ENCODE results near the gene TRIM3.

The TRIM3 gene

GRCh38 chr11:6480299-6480914 lies 6.7 kb upstream of the TRIM3 start:
- no peak for DNase-seq (ENCODE audit: low read depth)

GRCh38 chr11:6476571-6476970 lies 2.8 kb upstream of the TRIM3 start:
- DNase-seq (ENCODE audit: low read depth), result no peak

- DNase-seq (ENCODE audit: low read depth), result no peak
Measured at GRCh38 chr11:6475936-6476335, 2.2 kb upstream of the TRIM3 start.

GRCh38 chr11:6474806-6475500 lies 1.2 kb upstream of the TRIM3 start:
- DNase-seq (ENCODE audit: low read depth), result no peak

GRCh38 chr11:6474413-6474792 lies 662 bp upstream of the TRIM3 start:
- DNase-seq (ENCODE audit: low read depth), result no peak

- no peak for DNase-seq (ENCODE audit: low read depth)
Measured at GRCh38 chr11:6472934-6473333, 807 bp downstream of the TRIM3 start.

GRCh38 chr11:6469599-6469998 lies 4.1 kb downstream of the TRIM3 start:
- DNase-seq (ENCODE audit: low read depth), result no peak

- DNase-seq (ENCODE audit: low read depth), result no peak
Measured at GRCh38 chr11:6468712-6469495, 4.8 kb downstream of the TRIM3 start.

- DNase-seq (ENCODE audit: low read depth), result no peak
Measured at GRCh38 chr11:6459099-6459450, 14.7 kb downstream of the TRIM3 start.

- DNase-seq (ENCODE audit: low read depth), result no peak
Measured at GRCh38 chr11:6458352-6459098, 15.2 kb downstream of the TRIM3 start.

- DNase-seq (ENCODE audit: low read depth), result no peak
Measured at GRCh38 chr11:6457581-6458320, 16.0 kb downstream of the TRIM3 start.

- no peak for DNase-seq (ENCODE audit: low read depth)
Measured at GRCh38 chr11:6456361-6457073, 17.2 kb downstream of the TRIM3 start.

- DNase-seq (ENCODE audit: low read depth), result no peak
Measured at GRCh38 chr11:6455070-6455469, 18.7 kb downstream of the TRIM3 start.

GRCh38 chr11:6453152-6453551 lies 20.6 kb downstream of the TRIM3 start:
- no peak for DNase-seq (ENCODE audit: low read depth)

GRCh38 chr11:6452219-6452618 lies 21.5 kb downstream of the TRIM3 start:
- no peak for DNase-seq (ENCODE audit: low read depth)

- DNase-seq (ENCODE audit: low read depth), result no peak
Measured at GRCh38 chr11:6448574-6448973, 25.2 kb downstream of the TRIM3 start.

GRCh38 chr11:6443269-6444003 lies 30.3 kb downstream of the TRIM3 start:
- DNase-seq (ENCODE audit: low read depth), result peak; percentile 23

- DNase-seq (ENCODE audit: low read depth), result no peak
Measured at GRCh38 chr11:6442441-6442840, 31.3 kb downstream of the TRIM3 start.

- no peak for DNase-seq (ENCODE audit: low read depth)
Measured at GRCh38 chr11:6440906-6441358, 32.8 kb downstream of the TRIM3 start, which contains the start of gene HPX. HPX (minus strand) TSS chr11:6440987; CDS start chr11:6440963, 24 bp downstream.

GRCh38 chr11:6438979-6439571 lies 34.7 kb downstream of the TRIM3 start:
- no peak for DNase-seq (ENCODE audit: low read depth)
